IPS-15b (cell line): Measurements from ENCODE around the gene CCDC88C.

Experiments used
- H3K27me3 ChIP-seq: one replicate; pipeline ENCODE4 v1.6.1; 2013; ENCODE audit warnings: low read length; ENCODE audit not compliant: control insufficient read depth, insufficient read depth
- H3K36me3 ChIP-seq: one replicate; pipeline ENCODE4 v1.6.1; 2013; ENCODE audit warnings: low read length; ENCODE audit not compliant: control insufficient read depth, insufficient read depth
- H3K4me1 ChIP-seq: one replicate; pipeline ENCODE4 v1.6.1; 2013; ENCODE audit warnings: mild to moderate bottlenecking, low read length; ENCODE audit not compliant: control insufficient read depth, insufficient read depth
- H3K4me3 ChIP-seq: one replicate; pipeline ENCODE4 v1.5.1; 2013; ENCODE audit warnings: low read depth, low read length
- H3K9ac ChIP-seq: one replicate; pipeline ENCODE4 v1.6.1; 2013; ENCODE audit warnings: low read depth, mild to moderate bottlenecking, low read length
- H3K9me3 ChIP-seq: one replicate; pipeline ENCODE4 v1.6.1; 2013; ENCODE audit warnings: mild to moderate bottlenecking, low read length; ENCODE audit not compliant: control insufficient read depth, insufficient read depth

CCDC88C gene

GRCh38 chr14:91381801-91382670 is 35.6 kb downstream of the CCDC88C start:
- Histone ChIP-seq H3K4me1 (peaks cover 3% of the 10 kb centered on the region), H3K36me3 (no peaks in the 10 kb centered on the region), H3K9ac (no peak overlapping the region), H3K27me3 (no peaks in the 10 kb centered on the region), H3K9me3 (no peaks in the 10 kb centered on the region), H3K4me3 (no peak overlapping the region)

- Histone ChIP-seq H3K36me3 (no peaks in the 10 kb centered on the region), H3K9me3 (no peaks in the 10 kb centered on the region), H3K9ac (no peak overlapping the region), H3K27me3 (no peaks in the 10 kb centered on the region), H3K4me3 (no peak overlapping the region), H3K4me1 (peaks cover 3% of the 10 kb centered on the region)
Observed at GRCh38 chr14:91380610-91381371, 36.8 kb downstream of the CCDC88C start.

GRCh38 chr14:91380123-91380522 is 37.5 kb downstream of the CCDC88C start:
- Histone ChIP-seq H3K4me3 (no peak overlapping the region), H3K36me3 (no peaks in the 10 kb centered on the region), H3K27me3 (no peaks in the 10 kb centered on the region), H3K4me1 (peaks cover 3% of the 10 kb centered on the region), H3K9ac (no peak overlapping the region), H3K9me3 (no peaks in the 10 kb centered on the region)

GRCh38 chr14:91379579-91379932 is 38.1 kb downstream of the CCDC88C start:
- Histone ChIP-seq H3K4me1 (peaks cover 3% of the 10 kb centered on the region), H3K4me3 (no peak overlapping the region)

GRCh38 chr14:91378930-91379578 is 38.6 kb downstream of the CCDC88C start:
- Histone ChIP-seq H3K9ac (no peak overlapping the region), H3K27me3 (no peaks in the 10 kb centered on the region), H3K9me3 (no peaks in the 10 kb centered on the region), H3K4me1 (peaks cover 5% of the 10 kb centered on the region), H3K36me3 (peaks cover 2% of the 10 kb centered on the region), H3K4me3 (no peak overlapping the region)

More at GRCh38 chr14:91379579-91379932, 38.1 kb downstream of the CCDC88C start:
- Histone ChIP-seq H3K36me3 (peaks cover under 1% of the 10 kb centered on the region), H3K9ac (no peak overlapping the region), H3K9me3 (no peaks in the 10 kb centered on the region), H3K27me3 (no peaks in the 10 kb centered on the region)

GRCh38 chr14:91377700-91378652 is 39.6 kb downstream of the CCDC88C start:
- Histone ChIP-seq H3K9ac (peak overlapping the region; percentile 13), H3K4me3 (no peak overlapping the region), H3K27me3 (no peaks in the 10 kb centered on the region), H3K9me3 (no peaks in the 10 kb centered on the region), H3K36me3 (peaks cover 2% of the 10 kb centered on the region), H3K4me1 (peaks cover 2% of the 10 kb centered on the region)

- H3K4me3 ChIP-seq = no peak overlapping the region
- peaks cover 2% of the 10 kb centered on the region for H3K4me1 ChIP-seq
- H3K36me3 ChIP-seq = peaks cover 2% of the 10 kb centered on the region
- H3K9me3 ChIP-seq = no peaks in the 10 kb centered on the region
- no peak overlapping the region for H3K9ac ChIP-seq
- no peaks in the 10 kb centered on the region for H3K27me3 ChIP-seq
Observed at GRCh38 chr14:91376547-91377477, 40.8 kb downstream of the CCDC88C start.

- Histone ChIP-seq H3K4me1 (peaks cover 2% of the 10 kb centered on the region), H3K27me3 (no peaks in the 10 kb centered on the region), H3K9me3 (no peaks in the 10 kb centered on the region), H3K9ac (no peak overlapping the region), H3K36me3 (peaks cover 2% of the 10 kb centered on the region), H3K4me3 (no peak overlapping the region)
Observed at GRCh38 chr14:91375720-91376452, 41.7 kb downstream of the CCDC88C start.

GRCh38 chr14:91374879-91375702 is 42.5 kb downstream of the CCDC88C start:
- Histone ChIP-seq H3K9ac (peak overlapping the region; percentile 24), H3K9me3 (no peaks in the 10 kb centered on the region), H3K27me3 (no peaks in the 10 kb centered on the region), H3K4me1 (peaks cover 4% of the 10 kb centered on the region), H3K4me3 (no peak overlapping the region), H3K36me3 (peaks cover 2% of the 10 kb centered on the region)
